BE2C (cell line): ENCODE results near the gene BRD4.

Source experiments
- DNase-seq: peaks from one replicate; pipeline ENCODE4 v3.0.0-alpha.2; 2020
- H3K27me3 ChIP-seq: fragments of 250-450 bp; sonication (Bioruptor Pico); 2 replicates; pipeline ENCODE4 v1.5.1; 2020; ENCODE audit warnings: mild to moderate bottlenecking
- H3K36me3 ChIP-seq: fragments of 250-450 bp; sonication (Bioruptor Pico); 2 replicates; pipeline ENCODE4 v1.5.1; 2020; ENCODE audit warnings: mild to moderate bottlenecking
- H3K4me1 ChIP-seq: fragments of 250-450 bp; sonication (Bioruptor Pico); 2 replicates; pipeline ENCODE4 v1.5.1; 2020
- H3K4me3 ChIP-seq: 2 replicates; pipeline ENCODE4 v1.5.1; 2011; ENCODE audit warnings: low read depth, low read length
- H3K9me3 ChIP-seq: fragments of 250-450 bp; sonication (Bioruptor Pico); 2 replicates; pipeline ENCODE4 v1.5.1; 2020
- TF ChIP-seq, protein P1 (sequence below): IDR thresholded peaks from 2 replicates; pipeline ENCODE4 v1.5.1; 2012; ENCODE audit warnings: mild to moderate bottlenecking, low read depth, low read length

BRD4 gene

DNA sequence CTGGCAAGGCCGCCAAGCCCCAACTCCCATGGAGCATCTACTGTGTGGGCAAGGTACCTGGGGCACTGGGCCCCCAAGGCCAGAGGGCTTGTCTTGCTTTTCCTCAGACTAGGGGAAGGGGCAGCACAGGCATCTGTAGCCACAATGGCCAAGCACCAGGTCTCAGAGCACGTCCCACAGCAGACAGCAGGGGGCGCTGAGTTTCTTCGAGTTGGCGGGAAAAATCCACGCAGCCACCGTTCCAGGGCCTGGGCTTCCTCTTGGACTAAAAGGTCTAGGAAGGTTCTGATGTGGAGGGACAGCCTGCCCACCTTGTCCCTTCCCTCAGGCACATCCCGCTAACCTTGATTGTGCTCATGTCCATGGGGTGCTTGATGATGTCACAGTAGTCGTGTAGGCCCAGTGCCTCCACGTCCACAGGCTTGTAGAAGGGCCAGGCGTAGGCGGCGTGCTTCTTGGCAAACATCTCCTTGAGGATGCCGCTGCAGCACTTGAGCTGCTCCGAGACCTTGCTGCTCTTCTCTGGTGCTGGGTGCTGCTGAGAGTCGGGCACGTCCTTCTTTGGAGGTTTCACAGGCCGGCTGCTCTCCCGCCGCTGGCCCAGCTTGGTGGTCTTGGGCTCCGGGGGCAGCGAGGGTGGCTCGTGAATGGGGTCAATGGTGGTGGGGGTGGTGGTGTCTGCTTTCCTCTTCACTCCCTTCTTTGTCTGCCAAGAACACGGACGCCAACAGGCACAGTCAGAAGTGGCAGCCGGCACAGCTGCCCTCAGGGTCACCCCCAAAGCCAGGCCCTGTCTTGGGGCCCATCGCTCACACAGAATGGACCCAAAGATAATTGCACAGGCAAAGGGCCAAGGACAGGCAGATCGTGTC is 68.0 kb downstream of the BRD4 start:
- Histone ChIP-seq H3K27me3 (no peaks in the 10 kb centered on the region), H3K4me3 (no peak overlapping the region), H3K36me3 (peaks cover 74% of the 10 kb centered on the region), H3K4me1 (peaks cover 5% of the 10 kb centered on the region), H3K9me3 (no peaks in the 10 kb centered on the region)
- DNase-seq = peak; percentile 85
- TF ChIP-seq, protein P1, sequence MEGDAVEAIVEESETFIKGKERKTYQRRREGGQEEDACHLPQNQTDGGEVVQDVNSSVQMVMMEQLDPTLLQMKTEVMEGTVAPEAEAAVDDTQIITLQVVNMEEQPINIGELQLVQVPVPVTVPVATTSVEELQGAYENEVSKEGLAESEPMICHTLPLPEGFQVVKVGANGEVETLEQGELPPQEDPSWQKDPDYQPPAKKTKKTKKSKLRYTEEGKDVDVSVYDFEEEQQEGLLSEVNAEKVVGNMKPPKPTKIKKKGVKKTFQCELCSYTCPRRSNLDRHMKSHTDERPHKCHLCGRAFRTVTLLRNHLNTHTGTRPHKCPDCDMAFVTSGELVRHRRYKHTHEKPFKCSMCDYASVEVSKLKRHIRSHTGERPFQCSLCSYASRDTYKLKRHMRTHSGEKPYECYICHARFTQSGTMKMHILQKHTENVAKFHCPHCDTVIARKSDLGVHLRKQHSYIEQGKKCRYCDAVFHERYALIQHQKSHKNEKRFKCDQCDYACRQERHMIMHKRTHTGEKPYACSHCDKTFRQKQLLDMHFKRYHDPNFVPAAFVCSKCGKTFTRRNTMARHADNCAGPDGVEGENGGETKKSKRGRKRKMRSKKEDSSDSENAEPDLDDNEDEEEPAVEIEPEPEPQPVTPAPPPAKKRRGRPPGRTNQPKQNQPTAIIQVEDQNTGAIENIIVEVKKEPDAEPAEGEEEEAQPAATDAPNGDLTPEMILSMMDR = peak; percentile 90

DNA sequence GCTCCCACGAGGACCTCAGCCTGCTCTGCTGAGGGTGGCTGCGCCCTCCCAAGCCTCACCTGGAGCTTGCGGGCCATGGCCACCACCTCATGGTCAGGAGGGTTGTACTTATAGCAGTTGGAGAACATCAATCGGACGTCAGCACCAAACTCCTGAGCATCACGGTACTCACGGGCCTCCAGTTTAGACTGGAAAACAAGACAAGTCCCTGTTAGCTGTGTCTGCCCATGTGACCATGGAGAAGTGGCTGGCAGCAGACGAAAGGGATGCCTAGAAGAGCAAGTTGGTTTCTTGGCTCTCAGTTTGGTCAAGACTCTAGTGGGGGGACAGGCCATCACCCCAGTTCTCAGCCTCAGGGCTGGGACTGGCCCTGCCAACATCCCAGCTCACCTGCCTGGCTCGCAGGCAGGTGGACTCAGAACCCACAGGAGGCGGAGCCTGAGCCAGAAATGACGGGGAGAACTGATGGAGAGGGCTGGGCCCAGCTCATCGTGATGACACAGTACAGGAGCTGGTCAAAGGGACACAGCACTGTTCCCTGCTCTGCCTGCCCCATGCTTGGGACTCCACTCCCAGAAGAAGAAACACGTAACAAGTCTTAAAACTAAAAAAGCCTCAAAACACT is 68.9 kb downstream of the BRD4 start:
- no peaks in the 10 kb centered on the region for H3K27me3 ChIP-seq
- TF ChIP-seq, protein P1 = no peak
- peaks cover 77% of the 10 kb centered on the region for H3K36me3 ChIP-seq
- no peak overlapping the region for H3K4me3 ChIP-seq
- no peaks in the 10 kb centered on the region for H3K9me3 ChIP-seq
- no peak for DNase-seq
- peaks cover 5% of the 10 kb centered on the region for H3K4me1 ChIP-seq

DNA sequence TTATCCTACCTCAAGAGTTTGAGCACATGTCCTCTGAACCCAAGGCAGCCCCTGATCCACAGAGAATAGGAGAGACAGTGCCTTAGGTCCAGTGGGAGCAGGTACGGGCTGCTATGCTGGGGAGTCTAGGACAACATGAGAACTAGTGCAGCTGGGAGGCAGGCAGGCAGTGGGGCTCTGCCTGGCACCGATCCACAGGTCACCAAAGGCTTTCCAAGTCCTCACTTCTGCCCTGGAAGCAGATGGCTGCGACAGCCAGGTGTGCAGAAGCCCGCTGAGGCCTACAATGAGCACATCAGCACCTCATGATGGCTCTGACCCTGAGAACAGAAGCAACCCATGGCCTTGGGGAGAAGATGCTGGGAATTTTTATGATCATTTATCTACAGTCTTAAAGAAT is 70.3 kb downstream of the BRD4 start:
- no peak for DNase-seq
- TF ChIP-seq, protein P1 = no peak
- Histone ChIP-seq H3K9me3 (no peaks in the 10 kb centered on the region), H3K27me3 (no peaks in the 10 kb centered on the region), H3K4me1 (peaks cover 5% of the 10 kb centered on the region), H3K36me3 (peaks cover 89% of the 10 kb centered on the region), H3K4me3 (no peak overlapping the region)

DNA sequence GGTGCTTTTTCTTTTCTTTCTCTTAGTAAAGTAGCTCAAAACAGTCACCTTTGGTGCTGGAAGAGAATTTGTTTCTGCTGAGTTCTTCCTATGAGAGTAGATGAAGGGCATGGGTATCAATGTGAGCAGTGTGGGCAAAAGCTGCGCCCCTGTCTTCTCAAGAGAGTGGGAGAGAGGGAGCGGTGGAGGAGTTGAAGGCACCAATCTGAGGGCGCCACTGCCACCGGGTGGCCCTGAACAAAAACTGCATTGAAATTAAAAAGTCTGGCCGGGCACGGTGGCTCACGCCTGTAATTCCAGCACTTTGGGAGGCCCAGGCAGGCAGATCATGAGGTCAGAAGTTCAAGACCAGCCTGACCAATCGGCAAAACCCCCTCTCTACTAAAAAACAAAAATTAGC is 71.4 kb downstream of the BRD4 start:
- DNase-seq = no peak
- Histone ChIP-seq H3K9me3 (no peaks in the 10 kb centered on the region), H3K27me3 (no peaks in the 10 kb centered on the region), H3K36me3 (peaks cover 90% of the 10 kb centered on the region), H3K4me3 (no peak overlapping the region), H3K4me1 (peaks cover under 1% of the 10 kb centered on the region; the same call in 1 of the 2 replicates)
- TF ChIP-seq, protein P1 = peak; percentile 42; the same call in 1 of the 2 replicates

DNA sequence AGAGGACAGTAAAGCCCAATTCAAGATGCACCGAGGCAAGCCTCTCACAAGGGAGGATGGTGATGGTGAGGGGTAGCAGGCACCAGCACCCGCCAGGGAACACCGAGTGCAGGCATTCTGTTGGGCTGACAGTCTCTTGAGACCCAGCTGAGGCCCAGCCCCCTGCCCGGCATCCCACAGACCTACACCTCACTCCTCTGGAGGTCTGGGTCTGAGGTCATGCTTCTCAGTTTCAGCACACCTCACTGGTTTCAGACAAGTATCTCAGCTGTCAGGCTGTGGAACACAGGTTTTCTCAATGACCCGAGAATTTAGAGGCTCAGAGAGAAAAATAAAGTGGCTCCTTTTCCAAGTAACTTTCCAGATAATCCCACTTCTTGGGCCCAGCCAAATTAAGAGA is 72.4 kb downstream of the BRD4 start:
- Histone ChIP-seq H3K27me3 (no peaks in the 10 kb centered on the region), H3K4me1 (no peaks in the 10 kb centered on the region), H3K36me3 (peaks cover 92% of the 10 kb centered on the region), H3K9me3 (no peaks in the 10 kb centered on the region), H3K4me3 (no peak overlapping the region)
- TF ChIP-seq, protein P1 = no peak
- DNase-seq = no peak

DNA sequence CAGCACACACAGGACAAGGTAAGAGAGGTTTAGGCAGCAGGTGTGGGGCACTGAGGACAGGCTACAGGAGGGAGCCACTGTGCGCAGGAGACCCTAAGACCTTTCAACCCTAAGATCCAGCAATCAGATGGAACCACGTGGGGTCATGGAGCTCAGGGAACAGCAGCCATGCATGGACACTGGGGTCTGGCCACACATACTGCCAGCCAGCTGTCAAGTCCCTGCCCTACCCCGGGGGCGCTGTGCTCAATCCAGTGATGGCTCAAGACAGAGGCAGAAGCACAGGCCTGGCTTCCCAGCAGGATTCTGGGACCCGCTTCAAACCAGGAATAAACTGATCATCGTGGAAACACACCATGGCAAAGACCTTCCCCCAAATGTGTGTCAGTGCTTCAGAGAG is 74.6 kb downstream of the BRD4 start:
- H3K4me3 ChIP-seq = no peak overlapping the region
- TF ChIP-seq, protein P1 = no peak
- H3K36me3 ChIP-seq = peaks cover 92% of the 10 kb centered on the region
- no peaks in the 10 kb centered on the region for H3K4me1 ChIP-seq
- H3K27me3 ChIP-seq = no peaks in the 10 kb centered on the region
- no peaks in the 10 kb centered on the region for H3K9me3 ChIP-seq
- DNase-seq = no peak
